ENCODE results near the gene DDX23.

The DDX23 gene

GRCh38 chr12:48796976-48797375 is 55.0 kb downstream of the DDX23 start:
- no peak for DNase-seq (ENCODE audit: low read depth, low spot score)

GRCh38 chr12:48795550-48796455 is 56.2 kb downstream of the DDX23 start:
- DNase-seq (ENCODE audit: low read depth, low spot score), result peak; percentile 24

- no peak for DNase-seq (ENCODE audit: low read depth, low spot score)
Measured at GRCh38 chr12:48794870-48795269, 57.1 kb downstream of the DDX23 start.

GRCh38 chr12:48793696-48794095 is 58.3 kb downstream of the DDX23 start:
- DNase-seq (ENCODE audit: low read depth, low spot score), result no peak

GRCh38 chr12:48789858-48790326 is 62.1 kb downstream of the DDX23 start:
- no peak for DNase-seq (ENCODE audit: low read depth, low spot score)

- no peak for DNase-seq (ENCODE audit: low read depth, low spot score)
Measured at GRCh38 chr12:48788854-48789775, 62.8 kb downstream of the DDX23 start, which contains the start of gene ADCY6. Gene ADCY6 (minus strand): TSS chr12:48789089. CDS start chr12:48783434, 5,655 bp downstream.

- DNase-seq (ENCODE audit: low read depth, low spot score), result no peak
Measured at GRCh38 chr12:48788524-48788853, 63.5 kb downstream of the DDX23 start.

- DNase-seq (ENCODE audit: low read depth, low spot score), result no peak
Measured at GRCh38 chr12:48787791-48788523, 64.0 kb downstream of the DDX23 start.

GRCh38 chr12:48786591-48787544 is 65.1 kb downstream of the DDX23 start:
- no peak for DNase-seq (ENCODE audit: low read depth, low spot score)

- no peak for DNase-seq (ENCODE audit: low read depth, low spot score)
Measured at GRCh38 chr12:48783432-48783831, 68.5 kb downstream of the DDX23 start.

GRCh38 chr12:48782457-48783395 is 69.2 kb downstream of the DDX23 start:
- DNase-seq (ENCODE audit: low read depth, low spot score), result no peak

- no peak for DNase-seq (ENCODE audit: low read depth, low spot score)
Measured at GRCh38 chr12:48781750-48782456, 70.1 kb downstream of the DDX23 start.

GRCh38 chr12:48780381-48781025 is 71.5 kb downstream of the DDX23 start:
- DNase-seq (ENCODE audit: low read depth, low spot score), result no peak

GRCh38 chr12:48779869-48780268 is 72.1 kb downstream of the DDX23 start:
- DNase-seq (ENCODE audit: low read depth, low spot score), result no peak
